ENCODE data around the gene ZBTB16. TPM values are rescaled to one million over a fixed set of nuclear protein-coding genes. Genes with fewer than 3 reads are reported as not detected.

ZBTB16 gene
- total and polyA plus RNA-seq, 4 donors = 8.9 to 140 (median 34.5) TPM

DNA sequence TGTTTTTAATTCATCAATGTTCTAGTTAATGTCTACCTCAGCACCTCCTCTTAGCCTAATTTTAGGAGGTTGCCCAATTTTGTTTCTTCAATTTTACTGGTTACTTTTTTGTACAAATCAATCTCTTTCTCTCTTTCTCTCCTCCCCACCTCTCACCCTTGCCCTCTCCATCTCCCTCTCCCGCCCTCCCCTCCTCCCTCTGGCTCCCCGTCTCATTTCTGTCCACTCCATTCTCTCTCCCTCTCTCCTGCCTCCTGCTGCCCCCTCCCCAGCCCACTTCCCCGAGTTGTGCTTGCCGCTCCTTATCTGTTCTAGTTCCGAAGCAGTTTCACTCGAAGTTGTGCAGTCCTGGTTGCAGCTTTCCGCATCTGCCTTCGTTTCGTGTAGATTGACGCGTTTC, 195.8 kb downstream of the ZBTB16 start:
- 53% methylated on average over 11 of the region's 11 CpGs for WGBS

DNA sequence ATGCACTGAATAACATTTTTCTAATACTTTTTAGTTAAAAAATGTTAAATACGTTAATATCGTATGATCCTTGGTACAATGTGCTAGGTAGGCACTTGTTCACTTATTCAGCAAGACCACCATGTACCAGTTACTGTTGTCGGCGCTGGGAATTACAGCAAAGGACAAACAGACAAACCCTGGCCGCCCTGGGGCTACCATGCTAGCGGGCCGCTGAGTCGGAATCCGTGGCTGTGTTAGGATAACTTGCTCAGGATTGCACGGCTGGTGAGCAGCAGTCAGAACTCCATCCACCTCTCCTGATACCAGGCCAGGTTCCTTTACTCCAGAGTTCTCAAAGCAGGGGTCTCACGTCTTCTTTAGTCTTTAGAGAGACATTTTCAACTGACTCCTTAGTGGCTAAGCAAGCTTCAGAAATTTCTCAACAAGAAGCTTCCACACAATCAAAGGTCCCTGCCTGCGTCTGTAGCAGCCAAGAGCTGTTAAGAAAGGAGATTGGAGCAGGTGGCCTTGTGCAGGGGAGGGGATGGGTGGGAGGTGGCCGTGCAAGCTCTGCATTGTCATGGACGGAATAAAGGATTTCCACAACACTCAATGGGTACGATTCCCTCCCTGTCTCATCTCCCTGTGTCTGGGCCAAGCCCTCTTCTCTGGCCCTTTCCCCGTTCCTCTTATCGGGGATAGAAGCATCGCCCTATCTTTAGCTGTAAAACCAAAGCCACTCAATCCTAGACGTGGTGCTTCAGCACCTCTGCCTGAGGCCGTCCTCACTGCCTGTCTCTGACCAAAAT, 196.9 kb downstream of the ZBTB16 start:
- H3K4me3 ChIP-seq (ENCODE audit: low read depth in 1 of 3, low read length in 3 of 3) = no peak overlapping the region
- peaks cover 14 to 64% (median 50%) of the 10 kb centered on the region in 4 donors for H3K4me1 ChIP-seq (ENCODE audit: control insufficient read depth in 4 of 4, insufficient read depth in 4 of 4, low read length in 3 of 4)
- H3K9me3 ChIP-seq (ENCODE audit: control insufficient read depth in 4 of 4, low read length in 3 of 4) = no peaks in the 10 kb centered on the region
- 94% methylated on average over 20 of the region's 20 CpGs for WGBS
- no peak for DNase-seq (ENCODE audit: low spot score)
- H3K9ac ChIP-seq (ENCODE audit: low read depth in 1 of 2, low read length in 2 of 2) = no peak overlapping the region
- H3K36me3 ChIP-seq (ENCODE audit: control insufficient read depth in 4 of 4, insufficient read depth in 3 of 4, low read depth in 1 of 4, low read length in 3 of 4) = peaks cover 0 to 11% (median 5%) of the 10 kb centered on the region in 4 donors
- peak overlapping the region; percentile 69 to 81 for H3K27ac ChIP-seq (ENCODE audit: low read depth in 1 of 2, low read length in 2 of 2)
- H3K27me3 ChIP-seq (ENCODE audit: control insufficient read depth in 4 of 4, insufficient read depth in 4 of 4, low read length in 3 of 4) = no peaks in the 10 kb centered on the region
- no peak for TF ChIP-seq EGR1 (IDR thresholded peaks at IDR 0.05; ENCODE audit: low read depth in 2 of 2)
- TF ChIP-seq YY1 (IDR thresholded peaks at IDR 0.05) = no peak
- TF ChIP-seq SP1 (IDR thresholded peaks at IDR 0.05) = no peak
- no peak for TF ChIP-seq MAX (IDR thresholded peaks at IDR 0.05)
- no peak for TF ChIP-seq RAD21 (IDR thresholded peaks at IDR 0.05)
- no peak for TF ChIP-seq HNF4A (conservative IDR thresholded peaks at IDR 0.05)
- TF ChIP-seq JUND (IDR thresholded peaks at IDR 0.05) = no peak
- TF ChIP-seq FOXA2 (IDR thresholded peaks at IDR 0.05) = no peak
- no peak for TF ChIP-seq ZBTB33 (IDR thresholded peaks at IDR 0.05)
- TF ChIP-seq NR2F2 (IDR thresholded peaks at IDR 0.05) = no peak
- TF ChIP-seq RXRA (IDR thresholded peaks at IDR 0.05) = no peak
- no peak for TF ChIP-seq TAF1 (conservative IDR thresholded peaks at IDR 0.05)
- TF ChIP-seq GABPA (IDR thresholded peaks at IDR 0.05 in 1 of 2, conservative IDR thresholded peaks at IDR 0.05 in 1 of 2) = no peak

More for the DNA sequence above, 195.8 kb downstream of the ZBTB16 start:
- H3K27me3 ChIP-seq (ENCODE audit: control insufficient read depth in 4 of 4, insufficient read depth in 4 of 4, low read length in 3 of 4) = no peaks in the 10 kb centered on the region
- TF ChIP-seq YY1 (IDR thresholded peaks at IDR 0.05) = no peak
- no peak for TF ChIP-seq JUND (IDR thresholded peaks at IDR 0.05)
- TF ChIP-seq TAF1 (conservative IDR thresholded peaks at IDR 0.05) = no peak
- peak in 1 of 2 donors; percentile 29 for TF ChIP-seq RAD21 (IDR thresholded peaks at IDR 0.05)
- TF ChIP-seq HNF4A (conservative IDR thresholded peaks at IDR 0.05) = peak in 1 of 2 donors; percentile 35
- no peak for TF ChIP-seq GABPA (IDR thresholded peaks at IDR 0.05 in 1 of 2, conservative IDR thresholded peaks at IDR 0.05 in 1 of 2)
- TF ChIP-seq RXRA (IDR thresholded peaks at IDR 0.05) = peak; percentile 17 to 52
- TF ChIP-seq FOXA2 (IDR thresholded peaks at IDR 0.05) = no peak
- TF ChIP-seq REST (IDR thresholded peaks at IDR 0.05) = peak; percentile 9
- TF ChIP-seq HNF4G (IDR thresholded peaks at IDR 0.05) = no peak
- TF ChIP-seq, protein P1, sequence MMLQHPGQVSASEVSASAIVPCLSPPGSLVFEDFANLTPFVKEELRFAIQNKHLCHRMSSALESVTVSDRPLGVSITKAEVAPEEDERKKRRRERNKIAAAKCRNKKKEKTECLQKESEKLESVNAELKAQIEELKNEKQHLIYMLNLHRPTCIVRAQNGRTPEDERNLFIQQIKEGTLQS (IDR thresholded peaks at IDR 0.05) = no peak
- no peak for TF ChIP-seq MAX (IDR thresholded peaks at IDR 0.05)
- TF ChIP-seq SP1 (IDR thresholded peaks at IDR 0.05) = no peak
- H3K4me1 ChIP-seq (ENCODE audit: control insufficient read depth in 4 of 4, insufficient read depth in 4 of 4, low read length in 3 of 4) = peaks cover 14 to 58% (median 45%) of the 10 kb centered on the region in 4 donors
- peak overlapping the region in 1 of 2 donors; percentile 16 for H3K27ac ChIP-seq (ENCODE audit: low read depth in 1 of 2, low read length in 2 of 2)
- no peak overlapping the region for H3K9ac ChIP-seq (ENCODE audit: low read depth in 1 of 2, low read length in 2 of 2)
- no peak for DNase-seq (ENCODE audit: low spot score)
- no peak overlapping the region for H3K4me3 ChIP-seq (ENCODE audit: low read depth in 1 of 3, low read length in 3 of 3)
- H3K36me3 ChIP-seq (ENCODE audit: control insufficient read depth in 4 of 4, insufficient read depth in 3 of 4, low read depth in 1 of 4, low read length in 3 of 4) = peaks cover 7 to 21% (median 15%) of the 10 kb centered on the region in 4 donors
- no peaks in the 10 kb centered on the region for H3K9me3 ChIP-seq (ENCODE audit: control insufficient read depth in 4 of 4, low read length in 3 of 4)

Data from liver (tissue), 9 donors.